NCI-H2227 treated with DMSO at 0.1 percent for 48 hours (cell line): ENCODE results near the gene ACTN4.
"Not testable (repeated sequence)": the region's sequence is repeated elsewhere in the genome, so short reads cannot be mapped to it uniquely, and the experiment has no call there.

ENCODE experiments used
- DNase-seq: peaks from one replicate; lab custom pipeline; 2025; lab: John Stamatoyannopoulos, UW

The ACTN4 gene

DNA sequence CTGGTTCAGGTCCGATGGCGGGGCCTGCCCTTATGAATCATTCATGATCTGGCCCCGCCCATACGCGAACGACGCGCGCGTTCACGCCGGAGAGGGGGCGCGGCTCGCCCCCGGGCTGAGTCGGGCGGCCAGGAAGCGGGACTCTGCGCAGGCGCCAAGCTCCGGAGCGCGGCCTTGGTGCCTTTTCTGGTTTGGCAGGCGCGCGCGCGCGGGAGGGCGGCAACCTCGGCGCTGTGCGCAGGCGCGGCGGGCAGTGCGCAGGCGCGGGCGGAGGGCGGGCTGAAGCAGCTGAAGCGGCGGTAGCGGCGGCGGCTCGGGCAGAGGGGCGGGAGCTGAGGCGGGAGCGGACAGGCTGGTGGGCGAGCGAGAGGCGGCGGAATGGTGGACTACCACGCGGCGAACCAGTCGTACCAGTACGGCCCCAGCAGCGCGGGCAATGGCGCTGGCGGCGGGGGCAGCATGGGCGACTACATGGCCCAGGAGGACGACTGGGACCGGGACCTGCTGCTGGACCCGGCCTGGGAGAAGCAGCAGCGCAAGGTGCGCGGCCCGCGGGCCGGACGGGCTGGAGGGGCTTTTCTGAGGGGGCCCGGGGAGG is at the start of gene ACTN4:
ACTN4 (plus strand) TSS at position 282 of the 598 bp plus-strand sequence; CDS start at position 379, 97 bp downstream.
- peak; percentile 100 for DNase-seq

DNA sequence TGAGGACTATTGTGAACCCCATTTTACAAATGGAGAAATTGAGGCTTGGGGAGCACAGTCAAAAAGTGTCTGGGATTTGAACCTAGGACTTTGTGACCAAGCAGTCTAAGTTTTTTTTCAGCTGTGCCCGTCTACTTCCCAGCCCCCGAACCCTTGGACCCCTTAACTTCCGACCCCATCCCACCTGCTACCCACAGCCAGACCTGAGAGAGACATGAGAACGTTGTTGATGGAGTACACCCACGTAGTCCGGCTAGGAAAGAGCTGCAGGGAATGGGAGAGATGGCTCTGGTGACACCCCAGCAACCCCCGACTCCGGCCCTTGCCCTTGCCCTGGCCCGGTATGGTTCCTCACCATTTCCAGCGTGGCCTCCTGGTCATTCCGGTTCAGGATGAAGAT is 47.7 kb upstream of the ACTN4 start:
- DNase-seq: no peak

DNA sequence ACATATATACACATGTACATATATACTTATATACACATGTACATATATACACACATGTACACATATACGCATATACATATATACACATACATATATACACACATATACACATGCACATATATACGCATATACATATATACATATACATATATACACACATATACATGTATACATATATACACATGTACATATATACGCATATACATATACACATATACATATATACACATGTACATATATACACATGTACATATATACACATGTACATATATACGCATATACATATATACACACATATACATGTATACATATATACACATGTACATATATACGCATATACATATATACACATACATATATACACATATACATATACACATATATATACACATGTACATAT is 44.6 kb upstream of the ACTN4 start:
- DNase-seq: not testable (repeated sequence)

DNA sequence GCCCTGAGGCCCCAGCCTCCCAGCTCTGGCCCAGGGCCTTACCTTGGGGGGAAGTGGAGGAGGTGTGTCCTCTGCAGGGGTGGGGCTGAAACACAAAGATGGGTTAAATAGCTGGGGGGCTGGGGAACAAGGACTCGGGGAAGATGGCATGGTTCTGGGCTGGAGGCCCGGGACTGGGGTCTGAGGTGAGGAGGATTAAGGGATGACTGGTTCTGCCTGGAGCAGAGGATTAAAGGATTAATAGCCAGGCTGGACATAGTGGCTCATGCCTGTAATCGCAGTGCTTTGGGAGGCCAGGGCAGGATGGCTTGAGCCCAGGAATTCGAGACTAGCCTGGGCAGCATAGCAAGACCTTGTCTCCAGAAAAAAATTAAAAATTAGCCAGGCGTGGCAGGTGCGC is 41.3 kb upstream of the ACTN4 start:
- no peak for DNase-seq

DNA sequence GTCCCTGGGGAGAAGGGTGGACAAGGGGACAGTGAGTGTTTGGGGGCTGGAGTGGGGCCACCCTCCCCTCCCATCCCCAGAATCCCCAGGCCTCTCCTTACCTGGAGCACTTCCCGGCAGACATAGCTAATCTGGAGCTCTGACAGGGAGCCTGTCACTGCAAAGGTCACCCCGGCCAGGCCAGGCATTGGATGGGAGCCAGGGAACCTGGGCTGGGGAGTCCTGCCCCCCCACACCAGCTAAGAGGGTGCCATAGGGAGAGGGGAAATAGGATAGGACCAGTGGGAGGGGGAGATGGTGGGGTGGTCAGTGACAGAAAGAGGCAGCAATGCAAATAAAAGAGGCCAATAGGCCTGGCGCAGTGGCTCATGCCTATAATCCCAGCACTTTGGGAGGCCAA is 33.2 kb upstream of the ACTN4 start:
- DNase-seq: no peak

DNA sequence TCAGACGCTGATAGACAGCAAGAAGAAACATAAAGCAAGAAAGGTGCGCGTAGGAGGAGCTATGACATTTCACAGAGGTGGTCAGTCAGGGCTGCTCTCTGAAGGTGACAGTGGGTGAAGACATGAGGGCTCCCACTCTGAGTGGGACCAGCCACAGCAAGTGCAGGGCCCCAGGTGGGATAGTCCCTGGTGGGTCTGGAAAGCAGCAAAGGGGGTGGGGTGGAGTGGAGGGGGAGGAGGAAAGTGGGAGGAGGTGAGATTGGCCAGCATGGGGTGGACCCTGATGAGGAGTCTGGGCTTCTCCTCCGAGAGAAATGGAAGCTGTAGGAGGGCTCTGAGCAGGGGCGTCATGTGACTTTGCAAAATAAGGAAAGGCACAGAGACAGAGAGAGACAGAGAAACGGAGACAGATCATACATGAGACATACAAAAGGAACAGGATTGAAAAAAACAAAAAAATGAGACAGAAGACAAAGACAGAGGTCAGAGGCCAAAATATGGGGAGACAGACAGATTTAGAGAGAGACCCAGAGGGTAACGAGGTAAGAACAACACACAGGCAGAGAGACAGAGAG is 32.4 kb upstream of the ACTN4 start:
- no peak for DNase-seq

DNA sequence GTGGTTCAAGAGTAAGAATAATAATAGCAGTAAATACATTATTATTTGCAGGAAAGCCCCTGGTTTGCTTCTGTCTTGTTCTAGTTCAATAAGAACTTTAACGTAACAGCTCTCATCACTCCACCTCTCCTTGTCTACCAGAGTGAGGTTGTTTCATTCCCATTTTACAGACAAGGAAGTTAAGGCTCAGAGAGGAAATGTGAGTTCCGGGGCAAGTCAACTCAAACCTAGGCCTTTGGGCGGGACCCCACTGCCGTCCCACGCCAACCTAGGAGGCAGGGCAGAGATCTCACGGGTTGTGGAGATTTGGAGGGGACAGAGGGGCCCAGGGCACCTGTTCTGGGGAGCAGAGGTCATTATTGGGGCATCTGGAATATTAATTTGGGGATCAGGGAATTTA is 31.2 kb upstream of the ACTN4 start:
- no peak for DNase-seq

DNA sequence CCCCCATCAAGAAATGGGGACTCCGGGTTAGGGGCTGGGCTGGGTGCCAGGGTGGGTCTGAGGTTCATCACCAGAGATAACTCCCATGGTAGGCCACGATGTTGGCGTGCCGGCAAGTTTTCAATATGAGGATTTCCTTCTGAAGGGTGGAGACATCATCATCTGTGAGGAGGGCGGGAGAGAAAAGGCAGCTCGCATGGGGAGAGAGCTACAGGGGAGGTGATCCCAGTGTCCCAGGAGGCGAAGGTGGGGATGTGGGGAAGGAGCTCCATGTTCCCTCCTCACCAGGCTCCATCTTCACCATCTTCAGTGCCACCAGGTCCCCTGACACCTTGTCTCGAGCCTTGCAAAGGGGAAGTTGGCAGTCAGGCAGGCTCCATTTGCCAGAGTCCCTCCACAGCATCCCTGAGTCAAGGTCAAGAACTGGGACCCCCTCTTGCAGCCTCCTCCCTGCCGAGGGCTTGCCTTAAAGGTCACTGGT is 30.1 kb upstream of the ACTN4 start:
- no peak for DNase-seq

DNA sequence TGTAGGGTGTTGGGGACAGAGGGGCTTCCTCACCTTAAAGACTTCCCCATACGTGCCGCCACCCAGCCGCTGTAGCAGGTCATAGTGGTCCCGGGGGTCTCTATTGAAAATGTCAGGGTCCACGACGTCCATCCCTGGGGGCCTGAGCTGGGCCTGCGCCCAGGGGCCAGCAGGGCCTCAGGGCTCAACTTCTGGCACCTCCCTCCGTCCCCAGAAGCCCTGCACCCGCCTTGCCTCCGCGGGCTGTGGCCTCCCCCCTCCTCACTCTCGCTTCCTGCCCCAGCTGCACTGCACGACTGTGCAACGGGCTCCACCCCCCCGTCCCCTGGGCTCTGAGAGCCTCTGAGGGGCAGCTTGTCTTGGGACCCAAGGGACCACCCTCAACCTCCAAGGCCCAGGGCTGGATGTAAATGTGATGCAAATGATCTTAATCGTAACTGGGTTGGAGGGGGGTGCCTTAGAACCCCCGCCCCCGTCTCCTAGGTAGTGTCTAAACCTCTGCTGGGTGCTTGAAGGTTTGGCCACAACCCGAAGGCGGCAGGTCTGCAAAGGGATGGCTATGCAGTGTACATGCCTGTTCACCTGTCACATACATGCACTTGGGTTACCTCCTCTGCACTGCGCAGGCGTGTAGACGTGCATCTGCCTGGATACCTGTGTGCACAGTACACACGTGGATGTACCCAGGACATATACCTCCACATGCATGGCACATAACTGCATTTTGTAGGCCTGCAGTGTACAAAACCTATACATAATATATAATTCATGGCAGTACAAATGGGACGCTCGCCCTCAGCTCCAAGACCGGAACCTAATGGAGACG is 29.5 kb upstream of the ACTN4 start, which contains the start of gene MAP4K1:
MAP4K1 (minus strand) TSS at position 190 of the 826 bp plus-strand sequence; CDS start at position 132, 58 bp downstream.
- peak; percentile 94 for DNase-seq

DNA sequence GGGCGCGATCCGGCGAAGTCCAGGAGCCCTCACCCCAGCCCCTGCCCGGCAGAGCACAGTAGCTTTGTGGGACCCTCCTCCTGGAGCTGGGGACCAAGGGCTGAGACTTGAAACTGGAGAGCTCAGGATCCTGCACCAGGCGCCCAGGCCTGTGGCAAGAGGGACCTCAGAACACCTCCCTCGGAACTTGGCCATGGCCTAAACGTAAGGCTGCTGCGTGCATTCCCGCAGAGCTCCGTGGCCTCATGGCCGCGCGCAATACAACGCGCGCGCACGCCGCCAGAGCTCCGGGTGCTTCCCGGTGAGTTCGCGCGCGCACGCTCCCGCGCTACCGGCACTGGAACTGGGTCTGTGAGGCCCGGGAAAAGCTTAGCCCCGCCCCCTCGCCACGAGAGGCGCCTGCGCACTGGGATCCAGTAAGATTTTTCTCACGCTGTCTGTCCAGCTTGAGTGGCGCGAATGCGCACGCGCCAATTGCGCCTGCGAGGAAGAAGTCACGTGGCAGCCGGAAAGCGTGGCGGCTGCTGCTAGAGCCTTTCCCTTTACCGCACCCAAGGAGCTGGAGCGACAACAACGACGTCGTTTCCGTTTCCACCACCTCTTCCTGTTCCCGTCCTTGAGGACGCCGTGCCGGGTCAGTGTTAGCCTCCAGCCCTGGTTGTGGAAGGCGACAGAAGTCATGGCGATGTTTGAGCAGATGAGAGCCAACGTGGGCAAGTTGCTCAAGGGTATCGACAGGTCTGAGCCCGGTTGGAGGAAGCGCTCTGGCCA is 28.7 kb upstream of the ACTN4 start, which contains the start of gene EIF3K:
EIF3K (plus strand) TSS at position 599 of the 771 bp plus-strand sequence; CDS start at position 680, 81 bp downstream.
- peak; percentile 100 for DNase-seq

DNA sequence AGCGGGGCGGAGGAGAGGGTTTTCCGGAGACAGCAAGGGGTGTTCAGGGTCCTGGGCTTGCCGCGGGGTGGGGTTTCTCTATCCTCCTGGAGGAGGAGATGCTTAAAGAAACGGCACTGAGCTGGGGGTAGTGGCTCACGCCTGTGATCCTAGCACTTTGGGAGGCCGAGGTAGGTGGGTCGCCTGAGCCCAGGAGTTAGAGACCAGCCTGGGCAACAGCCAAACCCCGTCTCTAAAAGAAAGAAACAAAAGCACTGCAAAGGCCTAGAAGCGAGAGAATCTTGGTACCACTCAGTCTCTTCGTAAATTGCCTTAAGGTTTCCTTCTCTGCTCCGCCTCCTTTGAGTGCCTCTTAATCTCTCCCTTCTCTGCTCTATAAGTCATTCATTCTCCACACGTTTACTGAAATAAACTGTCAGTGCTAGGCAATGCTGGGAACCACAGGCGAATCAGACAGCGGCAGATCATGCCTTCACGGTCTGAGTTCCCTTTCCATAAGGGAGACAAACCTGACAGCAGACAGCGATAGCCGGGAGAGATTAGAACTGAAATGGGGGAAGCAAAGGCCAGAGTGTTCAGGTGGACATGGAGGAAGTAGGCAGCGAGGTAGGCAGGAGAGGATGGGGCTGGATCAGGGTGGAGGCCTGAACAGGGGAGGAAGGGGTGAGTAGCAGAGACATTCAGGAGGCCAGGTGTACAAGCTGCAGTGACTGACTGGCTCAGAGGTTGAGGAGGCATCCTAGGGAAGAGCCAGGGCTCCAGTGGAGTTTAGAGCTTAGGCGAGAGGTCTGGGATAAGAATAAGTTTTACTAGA is 27.9 kb upstream of the ACTN4 start:
- no peak for DNase-seq

DNA sequence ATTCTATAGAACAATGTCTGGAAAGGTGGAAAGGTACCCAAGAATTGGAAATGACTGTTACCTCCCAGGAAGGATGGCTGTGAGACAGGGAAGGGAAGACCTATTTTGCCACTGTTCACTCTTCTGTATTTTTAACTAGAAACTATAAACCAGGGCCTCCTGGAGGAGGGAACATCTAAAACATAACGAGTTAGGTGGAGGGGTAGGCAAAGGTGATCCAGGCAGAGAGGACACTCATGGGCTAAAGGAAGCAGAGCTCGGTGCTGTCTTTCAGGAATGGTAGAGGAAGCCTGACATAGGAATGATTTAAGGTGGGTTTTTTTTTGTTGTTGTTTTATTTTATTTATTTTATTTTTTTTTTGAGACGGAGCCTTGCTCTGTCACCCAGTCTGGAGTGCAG is 22.6 kb upstream of the ACTN4 start:
- no peak for DNase-seq

DNA sequence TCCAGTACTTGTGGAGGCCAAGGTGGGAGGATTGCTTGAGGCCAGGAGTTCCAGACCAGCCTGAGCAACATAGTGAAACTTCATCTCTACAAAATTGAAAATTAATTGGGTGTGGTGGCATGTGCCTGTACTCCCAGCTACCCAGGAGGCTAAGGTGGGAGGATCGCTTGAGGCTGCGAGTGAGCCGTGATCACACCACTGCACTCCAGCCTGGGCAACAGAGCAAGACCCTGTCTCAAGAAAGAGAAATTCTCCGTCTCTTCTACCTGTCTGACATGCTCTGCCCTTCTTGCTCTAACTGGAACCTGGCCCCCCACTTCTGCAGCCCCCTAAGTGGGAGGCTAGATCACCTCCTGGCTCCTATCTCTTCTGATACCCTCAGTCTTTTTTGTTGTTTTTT is 21.0 kb upstream of the ACTN4 start:
- no peak for DNase-seq

DNA sequence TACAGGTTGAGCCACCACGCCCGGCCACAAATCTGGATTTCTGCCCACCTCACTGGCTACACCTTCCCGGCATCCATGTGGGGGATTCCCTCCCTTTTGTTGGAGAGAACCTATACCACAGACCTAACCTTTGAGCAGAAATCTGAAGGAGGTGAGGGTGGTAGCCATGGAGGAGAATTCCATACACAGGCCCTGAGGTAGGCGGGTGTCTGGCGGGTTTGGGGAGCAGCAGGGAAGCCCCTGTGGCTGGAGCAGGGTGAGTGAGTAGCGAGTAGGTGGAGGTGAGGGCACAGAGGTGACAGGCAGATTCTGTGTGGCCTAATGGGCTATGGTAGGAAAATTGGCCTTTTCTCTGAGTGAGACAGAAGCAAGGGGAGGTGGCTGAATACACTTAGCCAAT is 17.9 kb upstream of the ACTN4 start:
- no peak for DNase-seq

DNA sequence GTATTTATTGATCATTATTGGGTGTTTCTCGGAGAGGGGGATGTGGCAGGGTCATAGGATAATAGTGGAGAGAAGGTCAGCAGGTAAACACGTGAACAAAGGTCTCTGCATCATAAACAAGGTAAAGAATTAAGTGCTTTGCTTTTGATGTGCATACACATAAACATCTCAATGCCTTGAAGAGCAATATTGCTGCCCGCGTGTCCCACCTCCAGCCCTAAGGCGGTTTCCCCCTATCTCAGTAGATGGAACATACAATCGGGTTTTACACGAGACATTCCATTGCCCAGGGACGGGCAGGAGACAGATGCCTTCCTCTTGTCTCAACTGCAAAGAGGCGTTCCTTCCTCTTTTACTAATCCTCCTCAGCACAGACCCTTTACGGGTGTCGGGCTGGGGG is 16.1 kb upstream of the ACTN4 start:
- DNase-seq: not testable (repeated sequence)

DNA sequence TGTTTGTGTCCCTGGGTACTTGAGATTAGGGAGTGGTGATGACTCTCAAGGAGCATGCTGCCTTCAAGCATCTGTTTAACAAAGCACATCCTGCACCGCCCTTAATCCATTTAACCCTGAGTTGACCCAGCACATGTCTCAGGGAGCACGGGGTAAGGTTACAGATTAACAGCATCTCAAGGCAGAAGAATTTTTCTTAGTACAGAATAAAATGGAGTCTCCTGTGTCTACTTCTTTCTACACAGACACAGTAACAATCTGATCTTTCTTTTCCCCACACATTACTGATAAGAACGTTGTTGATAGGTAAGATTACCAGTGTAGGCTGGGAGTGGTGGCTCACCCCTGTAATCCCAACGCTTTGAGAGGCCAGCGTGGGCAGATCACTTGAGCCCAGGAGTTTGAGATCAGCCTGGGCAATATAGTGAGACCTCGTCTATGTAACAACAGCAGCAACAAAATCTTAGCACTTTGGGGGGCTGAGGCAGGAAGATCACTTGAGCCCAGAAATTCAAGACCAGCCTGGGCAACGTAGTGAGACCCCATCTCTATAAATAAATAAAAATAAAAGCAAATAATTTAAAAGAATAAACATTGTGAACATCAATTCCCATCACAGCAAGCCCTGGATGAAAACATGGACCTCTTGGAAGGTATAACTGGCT is 15.5 kb upstream of the ACTN4 start:
- DNase-seq: not testable (repeated sequence)

DNA sequence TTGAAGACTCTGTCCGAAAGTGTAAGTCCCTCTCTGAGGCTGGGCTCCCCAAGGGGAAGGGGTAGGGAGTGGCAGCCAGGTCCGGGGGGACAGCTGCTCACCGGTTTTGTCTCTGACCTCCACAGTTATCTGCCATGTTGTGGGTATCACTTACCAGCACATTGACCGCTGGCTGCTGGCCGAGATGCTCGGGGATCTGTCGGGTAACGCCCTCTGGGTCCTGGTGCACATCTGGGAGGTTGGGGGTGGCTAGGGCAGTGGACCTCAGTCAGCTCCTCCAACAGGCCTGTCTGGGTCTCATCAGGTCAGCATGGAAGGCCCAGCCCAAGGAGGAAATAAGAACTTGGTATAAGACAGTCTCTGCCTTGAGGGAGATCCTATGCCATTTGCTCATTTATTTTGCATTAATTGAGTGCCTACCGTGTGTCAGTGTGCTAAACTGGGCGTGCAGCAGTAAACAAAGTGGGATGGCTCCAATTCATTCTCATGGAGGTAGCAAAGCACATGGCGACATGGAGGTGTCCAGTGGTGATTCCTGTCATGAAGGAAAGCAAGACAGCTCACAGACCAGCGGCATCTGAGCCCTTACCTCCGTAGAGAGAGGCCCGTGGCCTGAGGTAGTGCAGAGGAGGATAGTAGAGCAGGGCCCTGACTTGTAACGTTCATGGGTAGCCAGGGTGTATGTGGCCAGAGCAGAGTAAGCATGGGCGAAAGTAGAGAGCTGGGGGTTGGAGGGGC is 14.8 kb upstream of the ACTN4 start:
- no peak for DNase-seq

DNA sequence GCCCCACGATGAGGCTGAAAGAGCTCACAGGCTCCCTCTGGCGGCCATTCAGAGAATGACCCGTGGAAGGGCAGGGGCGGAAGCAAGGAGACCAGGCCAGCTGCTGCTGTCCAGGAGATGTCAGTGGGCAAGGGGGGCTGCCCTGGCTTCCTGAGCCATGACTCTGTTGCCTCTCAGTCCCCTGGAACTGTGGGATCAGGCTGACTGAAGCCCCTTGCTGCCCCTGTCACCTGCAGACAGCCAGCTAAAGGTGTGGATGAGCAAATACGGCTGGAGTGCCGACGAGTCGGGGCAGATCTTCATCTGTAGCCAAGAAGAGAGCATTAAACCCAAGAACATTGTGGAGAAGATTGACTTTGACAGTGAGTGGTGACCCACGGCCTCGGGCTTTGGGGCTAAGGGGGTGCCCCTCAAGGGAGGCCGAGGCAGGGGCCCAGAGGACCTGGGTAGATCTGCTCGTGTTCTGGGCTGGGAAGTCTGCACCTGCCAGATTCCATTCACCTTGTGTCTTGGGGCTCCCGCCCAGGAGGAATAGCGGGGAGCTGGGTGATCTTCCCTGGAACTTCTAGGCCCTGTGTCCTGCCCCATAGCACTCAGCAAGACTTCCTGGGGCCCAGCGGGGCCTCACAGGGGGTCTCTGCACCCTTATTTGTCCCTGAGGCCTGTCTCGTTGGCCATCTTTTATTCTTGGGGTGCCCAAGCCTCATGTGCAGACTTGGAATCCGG is 12.5 kb upstream of the ACTN4 start:
- DNase-seq: peak; percentile 94
